NCI-H1694 (cell line): ENCODE results near the gene MEG3.

Experiments
- DNase-seq: peaks from one replicate; lab custom pipeline; 2025; lab: John Stamatoyannopoulos, UW

The MEG3 gene

GRCh38 chr14:100834082-100834793 lies 8.3 kb downstream of the MEG3 start:
- DNase-seq = no peak

GRCh38 chr14:100834794-100835547 lies 9.1 kb downstream of the MEG3 start:
- DNase-seq = no peak

GRCh38 chr14:100835548-100836310 lies 9.8 kb downstream of the MEG3 start:
- no peak for DNase-seq

GRCh38 chr14:100836311-100836805 lies 10.4 kb downstream of the MEG3 start:
- DNase-seq = no peak

- DNase-seq = no peak
These were observed 11.3 kb downstream of the MEG3 start for GRCh38 chr14:100836941-100837804.

GRCh38 chr14:100837805-100838350 lies 12.0 kb downstream of the MEG3 start:
- DNase-seq = no peak

GRCh38 chr14:100838493-100839314 lies 12.8 kb downstream of the MEG3 start:
- no peak for DNase-seq

- DNase-seq = no peak
These were observed 13.3 kb downstream of the MEG3 start for GRCh38 chr14:100839315-100839585.

- no peak for DNase-seq
These were observed 13.8 kb downstream of the MEG3 start for GRCh38 chr14:100839681-100840111.

- DNase-seq = no peak
These were observed 14.6 kb downstream of the MEG3 start for GRCh38 chr14:100840286-100841065.

- no peak for DNase-seq
These were observed 15.3 kb downstream of the MEG3 start for GRCh38 chr14:100841066-100841760.

GRCh38 chr14:100841761-100842403 lies 16.0 kb downstream of the MEG3 start:
- no peak for DNase-seq

- no peak for DNase-seq
These were observed 16.9 kb downstream of the MEG3 start for GRCh38 chr14:100842799-100843198.

- DNase-seq = no peak
These were observed 18.1 kb downstream of the MEG3 start for GRCh38 chr14:100844082-100844408.

- DNase-seq = no peak
These were observed 18.5 kb downstream of the MEG3 start for GRCh38 chr14:100844421-100844820.

GRCh38 chr14:100844846-100845245 lies 18.9 kb downstream of the MEG3 start:
- DNase-seq = no peak

GRCh38 chr14:100845341-100845740 lies 19.4 kb downstream of the MEG3 start:
- DNase-seq = no peak

GRCh38 chr14:100846309-100846859 lies 20.5 kb downstream of the MEG3 start:
- DNase-seq = no peak
